ENCODE data around the gene SUN5. TPM values are rescaled to one million over a fixed set of nuclear protein-coding genes. Genes with fewer than 3 reads are reported as not detected.

Gene SUN5
- total and polyA plus RNA-seq, 2 of the 8 experiments (the other 6 are each of a cell fraction or from before 2014, with no cell fraction given), result not detected

DNA sequence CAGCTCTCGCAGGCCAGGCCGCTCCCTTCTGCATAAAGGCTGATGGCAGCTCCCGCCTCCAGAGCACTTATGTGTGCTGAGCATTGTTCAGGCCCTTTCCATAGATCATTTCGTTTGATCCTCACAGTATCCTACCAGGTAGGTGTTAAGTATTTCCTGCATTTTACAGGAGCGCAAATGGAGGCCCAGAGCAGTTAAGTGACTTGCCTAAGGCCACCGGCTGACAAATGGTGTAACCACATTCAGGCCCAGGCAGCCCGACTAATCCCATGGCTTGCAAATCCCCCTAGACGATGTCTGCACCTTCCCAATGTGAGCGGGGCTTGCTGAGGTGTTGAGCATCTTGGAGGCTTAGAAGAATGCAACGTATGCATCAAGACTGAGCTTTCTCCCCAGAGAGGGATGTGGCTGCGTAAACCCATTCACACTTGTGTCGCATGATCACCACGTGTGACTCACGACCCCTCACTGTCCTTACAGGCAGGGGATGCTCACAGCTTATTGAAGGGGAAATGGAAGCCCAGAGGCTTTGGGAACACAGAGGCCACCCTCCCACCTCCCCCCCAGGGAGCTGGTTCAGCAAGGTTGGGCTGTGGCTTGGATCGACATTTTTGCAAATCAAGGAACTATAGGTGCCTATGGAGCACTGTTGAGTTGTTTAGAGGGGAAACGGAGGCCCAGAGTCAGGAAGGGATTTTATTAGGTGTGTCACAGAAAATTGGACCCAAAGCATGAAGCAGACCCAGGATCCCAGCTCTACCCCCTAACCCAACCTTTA is 10.3 kb upstream of the SUN5 start (continued):
- TF ChIP-seq, protein P1, sequence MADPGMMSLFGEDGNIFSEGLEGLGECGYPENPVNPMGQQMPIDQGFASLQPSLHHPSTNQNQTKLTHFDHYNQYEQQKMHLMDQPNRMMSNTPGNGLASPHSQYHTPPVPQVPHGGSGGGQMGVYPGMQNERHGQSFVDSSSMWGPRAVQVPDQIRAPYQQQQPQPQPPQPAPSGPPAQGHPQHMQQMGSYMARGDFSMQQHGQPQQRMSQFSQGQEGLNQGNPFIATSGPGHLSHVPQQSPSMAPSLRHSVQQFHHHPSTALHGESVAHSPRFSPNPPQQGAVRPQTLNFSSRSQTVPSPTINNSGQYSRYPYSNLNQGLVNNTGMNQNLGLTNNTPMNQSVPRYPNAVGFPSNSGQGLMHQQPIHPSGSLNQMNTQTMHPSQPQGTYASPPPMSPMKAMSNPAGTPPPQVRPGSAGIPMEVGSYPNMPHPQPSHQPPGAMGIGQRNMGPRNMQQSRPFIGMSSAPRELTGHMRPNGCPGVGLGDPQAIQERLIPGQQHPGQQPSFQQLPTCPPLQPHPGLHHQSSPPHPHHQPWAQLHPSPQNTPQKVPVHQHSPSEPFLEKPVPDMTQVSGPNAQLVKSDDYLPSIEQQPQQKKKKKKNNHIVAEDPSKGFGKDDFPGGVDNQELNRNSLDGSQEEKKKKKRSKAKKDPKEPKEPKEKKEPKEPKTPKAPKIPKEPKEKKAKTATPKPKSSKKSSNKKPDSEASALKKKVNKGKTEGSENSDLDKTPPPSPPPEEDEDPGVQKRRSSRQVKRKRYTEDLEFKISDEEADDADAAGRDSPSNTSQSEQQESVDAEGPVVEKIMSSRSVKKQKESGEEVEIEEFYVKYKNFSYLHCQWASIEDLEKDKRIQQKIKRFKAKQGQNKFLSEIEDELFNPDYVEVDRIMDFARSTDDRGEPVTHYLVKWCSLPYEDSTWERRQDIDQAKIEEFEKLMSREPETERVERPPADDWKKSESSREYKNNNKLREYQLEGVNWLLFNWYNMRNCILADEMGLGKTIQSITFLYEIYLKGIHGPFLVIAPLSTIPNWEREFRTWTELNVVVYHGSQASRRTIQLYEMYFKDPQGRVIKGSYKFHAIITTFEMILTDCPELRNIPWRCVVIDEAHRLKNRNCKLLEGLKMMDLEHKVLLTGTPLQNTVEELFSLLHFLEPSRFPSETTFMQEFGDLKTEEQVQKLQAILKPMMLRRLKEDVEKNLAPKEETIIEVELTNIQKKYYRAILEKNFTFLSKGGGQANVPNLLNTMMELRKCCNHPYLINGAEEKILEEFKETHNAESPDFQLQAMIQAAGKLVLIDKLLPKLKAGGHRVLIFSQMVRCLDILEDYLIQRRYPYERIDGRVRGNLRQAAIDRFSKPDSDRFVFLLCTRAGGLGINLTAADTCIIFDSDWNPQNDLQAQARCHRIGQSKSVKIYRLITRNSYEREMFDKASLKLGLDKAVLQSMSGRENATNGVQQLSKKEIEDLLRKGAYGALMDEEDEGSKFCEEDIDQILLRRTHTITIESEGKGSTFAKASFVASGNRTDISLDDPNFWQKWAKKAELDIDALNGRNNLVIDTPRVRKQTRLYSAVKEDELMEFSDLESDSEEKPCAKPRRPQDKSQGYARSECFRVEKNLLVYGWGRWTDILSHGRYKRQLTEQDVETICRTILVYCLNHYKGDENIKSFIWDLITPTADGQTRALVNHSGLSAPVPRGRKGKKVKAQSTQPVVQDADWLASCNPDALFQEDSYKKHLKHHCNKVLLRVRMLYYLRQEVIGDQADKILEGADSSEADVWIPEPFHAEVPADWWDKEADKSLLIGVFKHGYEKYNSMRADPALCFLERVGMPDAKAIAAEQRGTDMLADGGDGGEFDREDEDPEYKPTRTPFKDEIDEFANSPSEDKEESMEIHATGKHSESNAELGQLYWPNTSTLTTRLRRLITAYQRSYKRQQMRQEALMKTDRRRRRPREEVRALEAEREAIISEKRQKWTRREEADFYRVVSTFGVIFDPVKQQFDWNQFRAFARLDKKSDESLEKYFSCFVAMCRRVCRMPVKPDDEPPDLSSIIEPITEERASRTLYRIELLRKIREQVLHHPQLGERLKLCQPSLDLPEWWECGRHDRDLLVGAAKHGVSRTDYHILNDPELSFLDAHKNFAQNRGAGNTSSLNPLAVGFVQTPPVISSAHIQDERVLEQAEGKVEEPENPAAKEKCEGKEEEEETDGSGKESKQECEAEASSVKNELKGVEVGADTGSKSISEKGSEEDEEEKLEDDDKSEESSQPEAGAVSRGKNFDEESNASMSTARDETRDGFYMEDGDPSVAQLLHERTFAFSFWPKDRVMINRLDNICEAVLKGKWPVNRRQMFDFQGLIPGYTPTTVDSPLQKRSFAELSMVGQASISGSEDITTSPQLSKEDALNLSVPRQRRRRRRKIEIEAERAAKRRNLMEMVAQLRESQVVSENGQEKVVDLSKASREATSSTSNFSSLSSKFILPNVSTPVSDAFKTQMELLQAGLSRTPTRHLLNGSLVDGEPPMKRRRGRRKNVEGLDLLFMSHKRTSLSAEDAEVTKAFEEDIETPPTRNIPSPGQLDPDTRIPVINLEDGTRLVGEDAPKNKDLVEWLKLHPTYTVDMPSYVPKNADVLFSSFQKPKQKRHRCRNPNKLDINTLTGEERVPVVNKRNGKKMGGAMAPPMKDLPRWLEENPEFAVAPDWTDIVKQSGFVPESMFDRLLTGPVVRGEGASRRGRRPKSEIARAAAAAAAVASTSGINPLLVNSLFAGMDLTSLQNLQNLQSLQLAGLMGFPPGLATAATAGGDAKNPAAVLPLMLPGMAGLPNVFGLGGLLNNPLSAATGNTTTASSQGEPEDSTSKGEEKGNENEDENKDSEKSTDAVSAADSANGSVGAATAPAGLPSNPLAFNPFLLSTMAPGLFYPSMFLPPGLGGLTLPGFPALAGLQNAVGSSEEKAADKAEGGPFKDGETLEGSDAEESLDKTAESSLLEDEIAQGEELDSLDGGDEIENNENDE (IDR thresholded peaks at IDR 0.05; ENCODE audit: insufficient replicate concordance, low read length), result no peak
- TF ChIP-seq SIRT6 (IDR thresholded peaks at IDR 0.05; ENCODE audit: low read length), result no peak
